Measurements from ENCODE around the gene KIF5A. TPM values are rescaled to one million over a fixed set of nuclear protein-coding genes. Genes with fewer than 3 reads are reported as not detected.
"Not testable (repeated sequence)": the region's sequence is repeated elsewhere in the genome, so short reads cannot be mapped to it uniquely, and the experiment has no call there.

KIF5A gene
- total RNA-seq (2014; rRNA removed; shearing (Covaris generic)), result 0.41 and 0.47 TPM in 2 replicates

DNA sequence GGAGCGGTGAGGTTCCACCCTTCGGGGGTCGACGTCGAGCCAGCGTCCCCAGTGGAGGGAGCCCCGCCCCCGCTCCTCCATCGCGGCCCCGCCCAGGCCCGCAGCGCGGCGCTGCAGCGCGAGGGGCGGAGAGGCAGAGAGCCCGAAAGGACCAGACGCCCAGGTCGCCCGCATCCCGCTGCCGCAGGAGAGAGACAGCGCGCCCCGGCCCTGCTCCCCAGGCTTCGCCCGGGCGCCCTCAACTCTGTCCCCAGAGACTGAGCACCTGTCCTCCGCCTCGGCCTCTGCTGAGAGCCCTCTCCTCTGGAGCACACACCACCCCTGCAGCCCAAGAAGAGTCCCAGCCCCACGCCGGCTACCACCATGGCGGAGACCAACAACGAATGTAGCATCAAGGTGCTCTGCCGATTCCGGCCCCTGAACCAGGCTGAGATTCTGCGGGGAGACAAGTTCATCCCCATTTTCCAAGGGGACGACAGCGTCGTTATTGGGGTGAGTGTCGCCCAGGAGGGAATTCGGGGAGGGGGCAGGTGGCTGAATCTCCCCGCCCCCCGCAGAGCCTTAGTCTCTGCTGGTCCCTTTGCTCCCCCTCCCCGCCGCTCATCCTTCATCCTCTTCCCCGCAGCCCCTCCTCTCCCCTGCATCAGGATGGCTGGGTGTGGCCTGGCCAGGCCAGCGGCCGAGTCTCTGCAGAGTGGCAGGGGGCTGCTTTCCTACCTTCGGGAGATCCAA lies at the start of gene KIF5A:
Gene KIF5A, plus strand, starts transcription at position 136 of the 732 bp plus-strand sequence. Its CDS starts 228 bp downstream, at position 364.
- Histone ChIP-seq H3K9me3 (replicated peaks) (no peaks in the 10 kb centered on the region), H3K4me3 (peak within 1 kb of the TSS; percentile 38)

DNA sequence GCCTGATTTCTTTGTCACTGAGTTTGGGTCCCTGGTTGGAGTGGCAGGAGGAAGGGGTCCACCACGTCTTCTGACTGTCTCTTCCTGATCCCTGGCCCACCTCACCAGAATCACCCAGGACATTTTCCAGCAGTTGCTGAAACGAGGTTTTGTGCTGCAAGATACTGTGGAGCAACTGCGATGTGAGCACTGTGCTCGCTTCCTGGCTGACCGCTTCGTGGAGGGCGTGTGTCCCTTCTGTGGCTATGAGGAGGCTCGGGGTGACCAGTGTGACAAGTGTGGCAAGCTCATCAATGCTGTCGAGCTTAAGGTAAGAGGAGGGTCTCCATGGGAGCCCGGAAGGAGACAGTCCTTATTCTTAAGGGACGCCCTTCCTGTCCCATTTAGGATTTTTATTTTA lies 49.6 kb upstream of the KIF5A start:
- H3K36me3 ChIP-seq, result peaks cover 92% of the 10 kb centered on the region
- H3K27me3 ChIP-seq, result no peaks in the 10 kb centered on the region
- no peaks in the 10 kb centered on the region for H3K9me3 ChIP-seq (replicated peaks)
- no peak overlapping the region for H3K4me3 ChIP-seq
- DNase-seq, result no peak
- no peak overlapping the region for H3K27ac ChIP-seq
- H3K4me1 ChIP-seq, result no peaks in the 10 kb centered on the region

More for the DNA sequence above, at the start of gene KIF5A:
- H3K27ac ChIP-seq, result no peak within 1 kb of the TSS
- no peaks in the 10 kb centered on the region for H3K36me3 ChIP-seq
- H3K27me3 ChIP-seq, result peaks cover 34% of the 10 kb centered on the region
- DNase-seq, result no peak
- H3K4me1 ChIP-seq, result no peaks in the 10 kb centered on the region

DNA sequence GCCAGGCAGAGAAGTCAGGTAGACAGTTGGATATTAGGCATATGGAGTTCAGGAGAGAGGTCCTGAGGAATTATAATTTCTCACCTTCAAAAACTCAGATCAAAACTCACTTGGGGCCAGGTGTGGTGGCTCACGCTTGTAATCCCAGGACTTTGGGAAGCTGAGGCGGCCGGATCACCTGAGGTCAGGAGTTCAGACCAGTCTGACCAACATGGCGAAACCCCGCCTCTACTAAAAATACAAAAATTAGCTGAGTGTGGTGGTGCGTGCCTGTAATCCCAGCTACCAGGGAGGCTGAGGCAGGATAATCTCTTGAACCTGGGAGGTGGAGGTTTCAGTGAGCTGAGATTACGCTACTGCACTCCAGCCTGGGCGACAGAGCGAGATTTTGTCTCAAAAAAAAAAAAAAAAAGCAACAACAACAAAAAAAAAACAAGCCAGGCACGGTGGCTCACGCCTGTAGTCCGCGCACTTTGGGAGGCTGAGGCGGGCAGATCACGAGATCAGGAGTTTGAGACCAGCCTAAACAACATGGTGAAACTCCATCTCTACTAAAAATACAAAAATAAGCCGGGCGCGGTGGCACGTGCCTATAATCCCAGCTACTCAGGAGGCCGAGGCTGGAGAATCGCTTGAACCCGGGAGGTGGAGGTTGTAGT lies 47.4 kb upstream of the KIF5A start:
- not testable (repeated sequence) for H3K27me3 ChIP-seq; DNase-seq; H3K4me3 ChIP-seq; H3K4me1 ChIP-seq; H3K9me3 ChIP-seq (replicated peaks); H3K27ac ChIP-seq
- peaks cover 89% of the 10 kb centered on the region for H3K36me3 ChIP-seq

DNA sequence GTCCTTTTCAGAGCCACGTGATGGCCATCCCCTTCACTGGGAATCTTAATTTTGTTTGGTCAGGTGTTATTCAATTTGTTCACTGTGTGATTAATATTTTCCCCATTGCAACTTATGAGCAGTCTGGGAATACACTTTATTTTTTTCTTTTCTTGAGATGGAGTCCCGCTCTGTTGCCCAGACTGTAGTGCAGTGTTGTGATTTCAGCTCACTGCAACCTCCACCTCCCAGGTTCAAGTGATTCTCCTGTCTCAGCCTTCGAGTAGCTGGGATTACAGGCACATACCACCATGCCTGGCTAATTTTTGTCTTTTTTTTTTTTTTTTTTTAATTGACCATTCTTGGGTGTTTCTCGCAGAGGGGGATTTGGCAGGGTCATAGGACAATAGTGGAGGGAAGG lies 43.3 kb upstream of the KIF5A start:
- H3K9me3 ChIP-seq (replicated peaks); DNase-seq; H3K27ac ChIP-seq; H3K4me3 ChIP-seq; H3K27me3 ChIP-seq; H3K4me1 ChIP-seq: not testable (repeated sequence)
- H3K36me3 ChIP-seq, result peaks cover 80% of the 10 kb centered on the region

DNA sequence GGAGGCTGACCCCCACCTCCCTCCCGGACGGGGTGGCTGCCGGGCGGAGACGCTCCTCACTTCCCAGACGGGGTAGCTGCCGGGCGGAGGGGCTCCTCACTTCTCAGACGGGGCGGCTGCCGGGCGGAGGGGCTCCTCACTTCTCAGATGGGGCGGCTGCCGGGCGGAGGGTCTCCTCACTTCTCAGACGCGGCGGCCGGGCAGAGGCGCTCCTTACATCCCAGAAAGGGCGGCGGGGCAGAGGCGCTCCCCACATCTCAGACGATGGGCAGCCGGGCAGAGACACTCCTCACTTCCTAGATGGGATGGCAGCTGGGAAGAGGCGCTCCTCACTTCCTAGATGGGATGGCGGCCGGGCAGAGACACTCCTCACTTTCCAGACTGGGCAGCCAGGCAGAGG lies 42.0 kb upstream of the KIF5A start:
- H3K4me3 ChIP-seq; H3K27ac ChIP-seq; DNase-seq; H3K9me3 ChIP-seq (replicated peaks); H3K4me1 ChIP-seq; H3K27me3 ChIP-seq: not testable (repeated sequence)
- H3K36me3 ChIP-seq, result peaks cover 82% of the 10 kb centered on the region

DNA sequence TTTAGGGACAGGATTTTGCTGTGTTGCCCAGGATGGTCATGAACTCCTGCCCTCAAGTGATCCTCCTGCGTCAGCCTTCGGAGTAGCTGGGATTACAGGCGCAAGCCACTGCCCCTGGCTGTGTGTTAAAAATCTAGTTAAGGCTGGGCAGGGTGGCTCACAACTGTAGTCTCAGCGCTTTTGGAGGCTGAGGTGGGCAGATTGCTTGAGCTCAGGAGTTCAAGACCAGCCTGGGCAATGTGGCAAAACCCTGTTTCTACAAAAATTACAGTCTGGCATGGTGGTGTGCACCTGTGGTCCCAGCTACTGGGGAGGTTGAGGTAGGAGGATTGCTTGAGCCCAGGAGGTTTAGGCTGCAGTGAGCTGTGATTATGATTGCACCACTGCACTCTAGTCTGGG lies 38.7 kb upstream of the KIF5A start:
- Histone ChIP-seq H3K9me3 (replicated peaks) (peaks cover 4% of the 10 kb centered on the region), H3K4me3 (no peak overlapping the region), H3K27me3 (no peaks in the 10 kb centered on the region), H3K27ac (no peak overlapping the region), H3K36me3 (peaks cover 82% of the 10 kb centered on the region), H3K4me1 (no peaks in the 10 kb centered on the region)
- DNase-seq, result no peak

DNA sequence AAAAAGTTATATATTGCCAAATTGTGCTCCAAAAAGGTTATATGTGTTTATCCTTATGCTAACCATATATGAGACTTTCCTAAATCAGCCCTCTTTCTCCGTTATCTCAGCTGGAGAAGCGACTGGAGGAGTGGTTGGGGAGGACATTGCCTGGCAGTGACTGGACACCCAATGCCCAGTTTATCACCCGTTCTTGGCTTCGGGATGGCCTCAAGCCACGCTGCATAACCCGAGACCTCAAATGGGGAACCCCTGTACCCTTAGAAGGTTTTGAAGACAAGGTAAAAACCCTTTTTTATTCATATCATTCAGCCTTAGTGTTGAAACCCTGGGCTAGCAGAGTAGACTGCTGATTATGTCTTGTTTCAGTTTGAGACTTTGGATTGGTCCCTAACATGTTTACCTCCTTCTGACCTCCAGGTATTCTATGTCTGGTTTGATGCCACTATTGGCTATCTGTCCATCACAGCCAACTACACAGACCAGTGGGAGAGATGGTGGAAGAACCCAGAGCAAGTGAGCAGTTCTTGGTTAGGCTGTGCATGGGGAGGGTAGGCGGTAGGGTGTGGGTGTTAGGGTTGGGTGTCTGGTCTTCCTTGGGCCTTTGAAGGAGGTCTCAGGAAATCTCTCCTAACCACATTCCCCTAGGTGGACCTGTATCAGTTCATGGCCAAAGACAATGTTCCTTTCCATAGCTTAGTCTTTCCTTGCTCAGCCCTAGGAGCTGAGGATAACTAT lies 38.1 kb upstream of the KIF5A start:
- Histone ChIP-seq H3K4me1 (no peaks in the 10 kb centered on the region), H3K9me3 (replicated peaks) (no peaks in the 10 kb centered on the region), H3K36me3 (peaks cover 82% of the 10 kb centered on the region), H3K27me3 (no peaks in the 10 kb centered on the region), H3K27ac (no peak overlapping the region), H3K4me3 (no peak overlapping the region)
- DNase-seq, result no peak

DNA sequence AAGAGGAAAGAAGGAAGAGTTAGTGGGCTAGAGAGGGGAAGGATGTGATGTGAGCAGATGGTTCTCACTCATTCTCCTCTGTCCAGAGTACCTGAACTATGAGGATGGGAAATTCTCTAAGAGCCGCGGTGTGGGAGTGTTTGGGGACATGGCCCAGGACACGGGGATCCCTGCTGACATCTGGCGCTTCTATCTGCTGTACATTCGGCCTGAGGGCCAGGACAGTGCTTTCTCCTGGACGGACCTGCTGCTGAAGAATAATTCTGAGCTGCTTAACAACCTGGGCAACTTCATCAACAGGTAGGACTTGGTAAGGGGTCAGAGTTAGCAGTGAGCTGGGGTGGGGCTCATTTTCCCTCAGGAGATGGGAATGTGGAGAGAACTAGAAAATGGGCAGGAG lies 37.2 kb upstream of the KIF5A start:
- no peaks in the 10 kb centered on the region for H3K4me1 ChIP-seq
- H3K36me3 ChIP-seq, result peaks cover 91% of the 10 kb centered on the region
- H3K27me3 ChIP-seq, result no peaks in the 10 kb centered on the region
- H3K9me3 ChIP-seq (replicated peaks), result no peaks in the 10 kb centered on the region
- DNase-seq, result no peak
- H3K27ac ChIP-seq, result no peak overlapping the region
- H3K4me3 ChIP-seq, result no peak overlapping the region

DNA sequence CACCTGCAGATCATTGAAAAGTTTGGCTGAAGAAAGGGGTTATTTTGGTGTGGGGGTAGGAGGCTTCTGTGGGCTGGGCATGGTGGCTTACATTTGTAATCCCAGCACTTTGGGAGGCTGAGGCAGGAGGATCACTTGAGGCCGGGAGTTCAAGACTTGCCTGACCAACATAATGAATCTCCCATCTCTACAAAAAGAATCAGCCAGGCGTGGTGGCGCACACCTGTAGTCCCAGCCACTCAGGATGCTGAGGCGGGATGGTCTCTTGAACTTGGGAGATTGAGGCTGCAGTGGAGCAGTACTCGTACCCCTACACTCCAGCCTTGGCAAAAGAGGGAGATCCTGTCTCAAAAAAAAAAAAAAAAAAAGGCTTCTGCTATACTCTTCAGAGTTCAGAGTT lies 36.6 kb upstream of the KIF5A start:
- Histone ChIP-seq H3K27me3 (no peaks in the 10 kb centered on the region), H3K4me3 (no peak overlapping the region), H3K9me3 (replicated peaks) (no peaks in the 10 kb centered on the region), H3K27ac (no peak overlapping the region), H3K36me3 (peaks cover 96% of the 10 kb centered on the region), H3K4me1 (peaks cover 2% of the 10 kb centered on the region; the same call in 1 of the 2 replicates)
- no peak for DNase-seq

DNA sequence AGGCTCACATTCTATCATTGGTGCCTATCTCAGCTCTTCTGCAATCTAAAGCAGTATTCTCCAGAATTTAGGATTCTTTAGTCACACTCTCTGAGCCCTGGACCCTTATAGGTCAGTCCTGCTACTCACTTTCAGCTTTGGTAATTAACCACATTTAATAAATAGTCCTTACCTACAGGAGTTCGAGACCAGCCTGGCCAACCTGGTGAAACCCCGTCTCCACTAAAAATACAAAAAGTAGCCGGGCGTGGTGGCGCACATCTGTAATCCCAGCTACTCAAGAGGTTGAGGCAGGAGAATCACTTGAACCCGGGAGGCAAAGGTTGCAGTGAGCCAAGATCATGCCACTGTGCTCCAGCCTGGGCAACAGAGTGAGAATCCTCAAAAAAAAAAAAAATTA lies 36.2 kb upstream of the KIF5A start:
- H3K4me3 ChIP-seq; DNase-seq; H3K4me1 ChIP-seq; H3K27me3 ChIP-seq; H3K9me3 ChIP-seq (replicated peaks); H3K27ac ChIP-seq: not testable (repeated sequence)
- H3K36me3 ChIP-seq, result peaks cover 98% of the 10 kb centered on the region

DNA sequence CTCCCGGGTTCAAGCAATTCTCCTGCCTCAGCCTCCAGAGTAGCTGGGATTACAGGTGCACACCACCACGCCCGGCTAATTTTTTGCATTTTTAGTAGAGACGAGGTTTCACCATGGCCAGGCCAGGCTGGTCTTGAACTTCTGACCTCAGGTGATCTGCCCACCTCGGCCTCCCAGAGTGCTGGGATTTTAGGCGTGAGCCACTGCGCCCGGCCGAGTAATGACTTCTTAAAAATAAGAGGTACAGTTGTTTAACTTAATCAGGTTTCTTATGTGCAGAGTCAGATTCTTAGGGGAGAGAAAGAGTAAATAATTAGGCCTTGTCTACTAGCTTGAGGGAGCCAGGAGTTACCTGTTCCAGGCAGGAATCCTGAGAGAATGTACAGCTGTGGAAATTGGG lies 35.6 kb upstream of the KIF5A start:
- peaks cover 98% of the 10 kb centered on the region for H3K36me3 ChIP-seq
- H3K27ac ChIP-seq; H3K4me3 ChIP-seq; DNase-seq; H3K27me3 ChIP-seq; H3K9me3 ChIP-seq (replicated peaks): not testable (repeated sequence)
- peaks cover 10% of the 10 kb centered on the region; the same call in 1 of the 2 replicates for H3K4me1 ChIP-seq

DNA sequence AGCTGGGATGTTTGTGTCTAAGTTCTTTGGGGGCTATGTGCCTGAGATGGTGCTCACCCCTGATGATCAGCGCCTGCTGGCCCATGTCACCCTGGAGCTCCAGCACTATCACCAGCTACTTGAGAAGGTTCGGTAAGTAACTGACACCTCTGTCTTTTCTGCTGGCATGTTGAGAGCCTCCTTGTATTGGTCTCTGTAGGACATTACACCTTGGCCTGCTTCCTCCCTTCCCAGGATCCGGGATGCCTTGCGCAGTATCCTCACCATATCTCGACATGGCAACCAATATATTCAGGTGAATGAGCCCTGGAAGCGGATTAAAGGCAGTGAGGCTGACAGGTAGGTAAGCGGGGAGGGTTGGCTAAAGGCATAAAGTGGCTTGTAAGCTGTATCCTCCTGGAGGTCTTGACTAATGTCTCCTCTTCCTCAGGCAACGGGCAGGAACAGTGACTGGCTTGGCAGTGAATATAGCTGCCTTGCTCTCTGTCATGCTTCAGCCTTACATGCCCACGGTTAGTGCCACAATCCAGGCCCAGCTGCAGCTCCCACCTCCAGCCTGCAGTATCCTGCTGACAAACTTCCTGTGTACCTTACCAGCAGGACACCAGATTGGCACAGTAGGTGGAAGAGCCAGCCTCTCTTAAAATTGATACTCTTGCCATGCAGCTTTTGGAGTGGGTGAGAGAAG lies 35.0 kb upstream of the KIF5A start:
- Histone ChIP-seq H3K4me3 (no peak overlapping the region), H3K4me1 (peaks cover 12% of the 10 kb centered on the region; the same call in 1 of the 2 replicates), H3K27me3 (no peaks in the 10 kb centered on the region), H3K27ac (no peak overlapping the region), H3K36me3 (peaks cover 94% of the 10 kb centered on the region), H3K9me3 (replicated peaks) (no peaks in the 10 kb centered on the region)
- no peak for DNase-seq

DNA sequence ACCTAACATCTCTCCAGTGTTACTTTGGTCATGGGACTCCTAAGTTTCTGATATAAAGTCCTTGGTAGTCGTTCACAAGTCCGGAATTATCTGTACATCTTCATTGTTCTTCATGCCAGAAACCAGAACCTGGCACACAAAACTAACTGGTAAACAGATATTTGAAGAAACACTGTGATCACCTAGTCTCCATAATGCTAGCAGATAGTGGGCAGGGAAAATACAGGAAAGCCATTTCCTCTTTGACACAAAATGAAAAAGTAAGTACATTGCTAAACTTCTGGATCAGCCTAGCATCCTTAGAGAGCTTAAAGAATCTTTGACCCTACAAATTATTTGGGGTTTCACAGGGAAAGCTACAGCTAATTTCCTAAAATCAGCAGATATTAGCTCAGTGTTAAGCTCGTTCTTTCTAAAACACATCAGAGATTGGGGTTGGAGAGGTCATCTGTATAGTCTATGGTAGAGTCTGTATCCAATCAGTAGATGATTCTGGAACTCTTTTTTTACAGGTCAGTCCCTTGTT lies 34.4 kb upstream of the KIF5A start:
- no peak overlapping the region for H3K27ac ChIP-seq
- no peaks in the 10 kb centered on the region for H3K27me3 ChIP-seq
- H3K4me3 ChIP-seq, result no peak overlapping the region
- peaks cover 89% of the 10 kb centered on the region for H3K36me3 ChIP-seq
- peaks cover 12% of the 10 kb centered on the region; the same call in 1 of the 2 replicates for H3K4me1 ChIP-seq
- no peak for DNase-seq
- H3K9me3 ChIP-seq (replicated peaks), result no peaks in the 10 kb centered on the region

DNA sequence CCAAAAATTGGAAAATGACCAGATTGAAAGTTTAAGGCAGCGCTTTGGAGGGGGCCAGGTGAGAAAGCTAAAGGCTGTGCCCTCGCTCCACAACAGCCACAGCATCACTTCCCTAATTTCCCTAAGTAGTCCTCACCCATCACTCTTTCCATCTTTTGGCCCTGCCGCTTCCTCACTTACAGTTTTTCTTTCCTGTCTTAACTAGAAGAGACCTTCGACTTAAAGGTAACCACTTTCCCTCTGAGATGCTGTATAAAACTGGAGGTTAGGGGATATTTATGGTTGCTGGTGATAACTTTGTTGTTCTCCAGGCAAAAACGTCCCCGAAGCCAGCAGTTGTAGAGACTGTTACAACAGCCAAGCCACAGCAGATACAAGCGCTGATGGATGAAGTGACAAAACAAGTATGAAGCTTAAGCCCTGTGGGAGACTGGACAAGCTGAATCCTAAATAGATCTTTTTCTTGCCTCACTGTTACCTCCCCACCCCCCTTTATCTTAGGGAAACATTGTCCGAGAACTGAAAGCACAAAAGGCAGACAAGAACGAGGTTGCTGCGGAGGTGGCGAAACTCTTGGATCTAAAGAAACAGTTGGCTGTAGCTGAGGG lies 33.8 kb upstream of the KIF5A start:
- H3K9me3 ChIP-seq (replicated peaks), result no peaks in the 10 kb centered on the region
- no peak overlapping the region for H3K27ac ChIP-seq
- H3K4me3 ChIP-seq, result no peak overlapping the region
- peaks cover 14% of the 10 kb centered on the region for H3K4me1 ChIP-seq
- no peak for DNase-seq
- H3K36me3 ChIP-seq, result peaks cover 84% of the 10 kb centered on the region
- H3K27me3 ChIP-seq, result no peaks in the 10 kb centered on the region
